Measurements from ENCODE around the gene KDM1A.

KDM1A gene

Small RNA genes within 50 kb of the gene (small RNA-seq; reads per million reads assigned to genes)
- gene MIR3115 (0.04 to 0.10 reads per million in 2 experiments), gene MIR4419A (0 reads per million in 2 experiments)
